HG03571 (cell line): Measurements from ENCODE around the gene TMIGD3.

Source experiments
- ATAC-seq: cut with Tn5 transposase; IDR thresholded peaks from one replicate; pipeline ENCODE4 v1.9.1; 2021; ENCODE audit not compliant: unreplicated experiment

TMIGD3 gene

DNA sequence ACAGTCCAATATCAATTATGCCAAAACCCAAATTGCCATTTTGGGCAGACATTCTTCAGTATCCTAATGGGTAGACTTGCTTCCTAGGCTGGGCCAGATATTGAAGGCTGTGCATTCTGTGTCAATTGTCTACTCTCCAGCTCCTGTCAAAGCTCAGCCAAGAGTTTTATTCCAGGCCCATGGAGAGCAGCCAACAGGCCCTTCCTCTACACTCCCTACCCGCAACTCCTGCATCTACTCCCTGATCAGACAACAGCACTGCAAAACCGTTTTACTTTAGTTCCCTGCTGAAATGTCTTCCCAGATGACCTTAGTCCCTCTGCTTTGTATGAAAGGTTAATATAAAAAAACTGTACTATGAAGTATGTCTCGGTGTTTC is 6.6 kb upstream of the TMIGD3 start:
- ATAC-seq, result no peak

DNA sequence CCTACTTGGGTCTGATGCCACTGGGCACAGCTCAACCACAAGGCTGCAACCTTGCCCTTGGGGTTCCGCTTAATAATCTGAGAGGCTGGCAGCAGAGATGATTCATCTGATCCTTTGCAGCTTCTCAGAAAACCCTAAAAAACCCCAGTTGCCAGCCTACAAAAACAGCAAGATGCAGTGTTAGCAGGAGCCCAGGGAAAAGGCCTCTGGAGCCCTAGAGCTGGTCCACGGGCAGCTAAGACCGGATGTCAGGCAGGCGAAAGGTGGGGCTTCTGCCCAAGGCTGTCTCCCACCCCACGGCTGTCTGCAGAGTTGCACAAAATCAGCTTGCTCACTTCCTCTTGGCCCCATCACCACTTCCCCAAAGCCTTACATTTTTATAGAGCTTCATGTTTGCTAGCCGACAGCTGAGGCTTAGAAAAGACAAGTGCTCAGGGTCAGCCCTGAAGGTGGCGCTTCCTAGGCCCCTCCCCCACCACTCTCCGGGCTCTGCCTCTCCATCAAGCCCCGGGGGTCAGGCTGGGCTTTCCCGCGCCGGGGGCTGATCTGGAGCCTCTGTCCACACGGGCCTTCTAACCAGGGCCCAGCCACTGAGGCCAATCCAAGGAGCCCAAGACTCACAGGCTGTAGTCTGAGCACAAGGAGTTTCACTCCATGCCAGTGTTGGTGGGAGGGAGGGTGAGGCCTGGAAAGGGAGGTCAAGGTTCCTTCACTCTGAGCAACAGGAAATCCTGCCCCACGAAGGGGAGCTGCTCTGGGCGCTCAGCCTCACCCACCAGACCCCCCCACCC is 4.2 kb upstream of the TMIGD3 start:
- ATAC-seq, result peak; percentile 42

DNA sequence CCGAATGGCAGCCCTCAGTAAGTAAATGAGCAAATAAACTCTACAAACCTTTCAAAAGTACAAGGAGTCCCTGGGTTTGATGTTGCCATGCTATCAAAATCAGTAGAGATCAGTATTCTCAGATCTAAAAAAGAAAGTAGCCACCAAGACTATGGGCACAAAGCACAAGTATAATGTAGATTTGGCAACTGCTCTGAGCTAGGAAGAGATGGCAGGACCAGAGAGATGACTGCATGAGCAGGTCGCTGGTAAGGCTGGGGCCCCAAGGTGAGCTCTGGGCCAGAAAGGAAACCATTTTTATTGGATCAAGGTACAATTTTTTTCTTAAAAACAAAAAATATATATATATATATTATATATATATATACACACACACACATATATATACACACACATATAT is 3.1 kb upstream of the TMIGD3 start:
- ATAC-seq, result no peak

DNA sequence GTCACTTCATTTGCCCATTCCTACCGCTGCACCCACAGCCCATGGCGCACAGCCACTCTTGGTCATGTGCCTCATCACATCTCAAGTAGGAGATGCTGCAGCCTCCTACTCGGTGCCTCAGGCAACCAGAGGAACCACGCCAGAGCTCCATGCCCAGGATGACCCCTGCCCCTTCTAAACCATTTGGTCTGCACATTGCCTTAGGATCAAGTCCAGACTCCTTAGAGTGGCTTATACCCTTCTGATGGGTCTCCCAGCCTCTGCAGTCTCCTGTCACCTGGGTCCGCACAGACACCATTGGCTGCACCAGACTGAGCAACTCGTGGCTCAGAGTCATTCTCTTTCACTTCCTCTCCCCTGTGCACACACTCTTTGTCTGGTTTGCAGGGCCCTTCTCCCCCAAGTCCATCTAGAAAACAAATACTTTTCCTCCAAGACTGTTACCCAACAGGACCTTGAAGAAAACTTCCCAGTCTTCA is 2.2 kb upstream of the TMIGD3 start:
- ATAC-seq, result peak; percentile 43

DNA sequence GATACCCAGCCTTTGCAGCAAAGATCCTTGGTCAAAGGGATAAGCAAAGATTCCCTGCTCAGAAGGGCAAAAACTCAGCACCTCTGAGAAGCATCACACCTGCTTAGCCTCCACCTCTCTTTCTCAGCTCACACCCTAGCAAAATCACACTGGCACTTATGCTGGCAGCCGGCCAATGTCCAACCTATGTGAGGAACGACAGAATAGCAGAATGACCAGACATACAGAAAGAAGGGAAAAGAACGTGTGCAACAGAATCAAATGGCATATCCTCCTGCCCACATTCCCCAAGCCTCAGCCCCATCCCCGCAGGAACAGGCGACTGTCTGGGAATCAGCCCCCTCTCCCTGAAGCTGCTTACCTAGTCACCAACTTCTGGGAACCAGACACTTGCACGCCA is 664 bp upstream of the TMIGD3 start:
- ATAC-seq, result no peak

DNA sequence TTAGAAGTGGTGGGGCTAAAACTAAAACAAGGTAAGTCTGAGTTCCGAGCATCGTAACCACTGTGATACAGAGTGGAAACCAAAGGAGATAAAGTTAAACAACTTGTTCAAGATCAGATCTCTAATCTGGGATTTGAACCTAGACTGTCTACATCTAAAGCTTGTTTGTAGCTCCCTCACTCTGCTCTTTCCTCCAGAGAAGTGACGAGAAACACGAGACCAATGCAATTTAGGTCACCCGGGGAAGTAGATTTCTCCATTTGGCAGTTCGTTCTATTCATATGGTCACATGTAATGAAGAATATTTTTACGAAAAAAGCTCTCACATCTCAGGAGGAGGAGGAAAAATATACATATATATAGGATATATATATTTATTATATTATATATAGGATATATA is 1.8 kb downstream of the TMIGD3 start:
- ATAC-seq, result no peak

DNA sequence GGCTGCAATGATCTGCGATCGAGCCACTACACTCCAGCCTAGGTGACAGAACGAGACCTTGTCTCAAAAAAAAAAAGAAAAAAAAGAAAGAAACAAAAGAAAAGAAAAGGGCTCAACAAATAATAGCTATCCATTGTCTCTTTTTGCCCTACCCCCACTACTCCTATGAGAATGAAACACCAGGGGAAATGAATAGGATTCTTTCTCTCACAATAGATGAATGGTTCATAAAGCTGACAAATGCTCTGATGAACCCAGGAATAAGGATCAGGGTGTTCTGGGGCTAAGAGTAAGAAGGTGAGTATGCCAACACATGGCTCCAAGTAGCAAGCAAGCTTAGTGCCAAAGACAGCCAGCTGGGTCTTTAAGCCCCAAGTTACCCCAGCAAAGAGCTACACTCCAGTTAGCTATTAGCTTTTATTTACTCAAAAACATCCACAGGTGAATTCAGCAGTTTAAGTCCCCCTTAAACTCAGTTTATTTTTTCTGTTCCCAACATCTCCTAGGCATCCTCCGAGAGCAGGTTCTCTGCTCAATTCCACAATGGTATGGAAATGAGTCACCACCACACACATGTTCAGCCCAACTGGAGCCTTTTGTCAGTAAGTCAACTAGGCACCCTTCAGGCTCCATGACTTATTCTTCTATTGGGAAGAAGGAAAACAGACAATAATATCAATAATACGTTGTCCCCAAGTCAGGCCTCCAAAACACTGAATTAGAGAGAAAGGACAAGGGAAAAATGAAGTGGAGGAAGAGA is 4.2 kb downstream of the TMIGD3 start:
- no peak for ATAC-seq

DNA sequence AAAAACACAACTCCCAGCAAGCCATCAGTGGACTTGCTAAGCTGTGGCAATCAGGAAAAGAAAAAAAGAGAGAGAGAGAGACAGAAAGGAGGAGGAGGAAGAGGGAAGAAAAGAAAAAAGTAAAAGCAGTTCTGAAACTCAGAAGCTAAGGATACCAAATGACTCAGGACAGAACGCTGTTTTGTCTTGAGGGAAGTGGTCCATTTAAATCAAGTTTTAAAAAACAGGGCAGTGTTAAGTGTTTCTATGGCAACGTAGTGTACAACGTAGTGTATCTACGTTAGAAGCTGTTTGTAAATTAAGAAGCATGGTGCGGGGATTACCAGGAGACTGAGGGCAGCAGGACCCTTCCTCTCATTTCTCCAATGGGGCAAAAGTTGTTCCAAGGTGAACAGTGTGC is 5.8 kb downstream of the TMIGD3 start:
- no peak for ATAC-seq

DNA sequence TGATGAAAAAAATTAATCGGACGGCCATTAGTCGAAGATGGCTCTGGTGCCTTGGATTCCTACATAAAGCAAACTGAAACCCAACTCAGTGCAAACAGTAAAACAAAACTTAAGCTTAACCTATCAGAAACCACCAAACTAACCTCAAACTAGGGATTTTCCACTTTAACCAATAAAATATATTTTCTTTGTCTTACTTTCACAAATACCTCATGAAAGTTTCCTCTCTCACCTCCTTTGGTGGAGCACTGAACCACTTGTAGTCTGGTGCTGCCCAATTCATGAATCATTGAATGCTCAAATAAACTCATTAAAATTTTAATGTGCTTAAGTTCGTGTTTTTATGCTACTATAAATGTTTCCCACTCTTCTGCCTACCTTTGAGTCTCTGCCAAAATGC is 7.0 kb downstream of the TMIGD3 start:
- ATAC-seq, result no peak

DNA sequence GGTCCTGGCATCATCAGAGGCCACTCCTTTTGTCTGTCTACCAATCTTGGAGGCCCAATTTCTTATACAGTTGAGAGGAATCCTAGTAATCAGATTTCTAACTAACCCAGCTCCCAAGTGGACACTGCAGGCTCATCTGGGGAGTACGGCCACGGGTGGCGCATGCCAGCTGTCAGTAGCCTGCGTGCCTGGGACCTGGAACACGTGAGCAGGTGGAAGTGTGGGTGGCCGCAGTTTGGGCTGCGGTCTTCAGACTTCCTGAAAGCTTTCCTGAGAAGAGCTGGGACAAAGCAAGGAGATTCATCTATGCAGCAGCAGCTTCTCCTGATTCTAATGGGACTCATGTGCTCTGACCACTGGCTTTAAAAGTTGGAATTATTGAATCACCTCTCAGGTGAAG is 12.4 kb downstream of the TMIGD3 start:
- ATAC-seq, result no peak

DNA sequence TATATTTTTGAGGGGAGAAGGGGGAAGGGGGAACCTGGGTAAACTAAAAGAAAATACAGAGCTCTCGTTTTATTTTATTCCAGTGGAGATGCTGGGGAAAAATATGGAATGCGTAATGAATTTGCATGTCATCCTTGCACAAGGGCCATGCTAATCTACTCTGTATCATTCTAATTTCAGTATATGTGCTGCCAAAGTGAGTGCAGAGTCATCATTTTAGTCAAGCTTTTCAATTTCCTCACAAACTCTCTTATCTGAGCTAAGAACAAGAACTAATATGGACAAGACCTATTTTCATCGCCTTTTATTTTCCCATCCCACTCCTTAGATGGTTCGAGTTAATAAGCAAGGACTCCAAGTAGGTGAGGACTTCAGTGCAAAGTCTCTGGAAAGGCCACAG is 13.2 kb downstream of the TMIGD3 start:
- no peak for ATAC-seq

DNA sequence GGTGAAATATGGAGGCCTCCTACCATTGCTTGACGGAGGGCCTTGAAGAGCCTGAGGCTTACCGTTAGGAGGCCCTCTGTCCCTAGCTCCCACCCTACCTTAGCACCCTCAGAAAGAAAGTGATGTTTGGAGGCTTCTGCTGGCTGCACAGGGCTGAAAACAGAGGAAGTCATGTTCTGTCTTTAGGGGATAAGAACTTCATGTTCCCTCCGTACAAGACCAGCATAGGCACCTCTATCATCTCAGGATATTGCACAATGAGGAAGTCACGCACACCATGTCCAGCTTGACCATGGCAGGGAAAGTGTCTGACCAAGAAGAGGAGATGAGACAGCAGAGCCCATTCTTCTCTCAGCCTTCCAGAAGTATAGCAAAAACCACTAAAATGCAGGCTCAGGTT is 13.8 kb downstream of the TMIGD3 start:
- no peak for ATAC-seq

DNA sequence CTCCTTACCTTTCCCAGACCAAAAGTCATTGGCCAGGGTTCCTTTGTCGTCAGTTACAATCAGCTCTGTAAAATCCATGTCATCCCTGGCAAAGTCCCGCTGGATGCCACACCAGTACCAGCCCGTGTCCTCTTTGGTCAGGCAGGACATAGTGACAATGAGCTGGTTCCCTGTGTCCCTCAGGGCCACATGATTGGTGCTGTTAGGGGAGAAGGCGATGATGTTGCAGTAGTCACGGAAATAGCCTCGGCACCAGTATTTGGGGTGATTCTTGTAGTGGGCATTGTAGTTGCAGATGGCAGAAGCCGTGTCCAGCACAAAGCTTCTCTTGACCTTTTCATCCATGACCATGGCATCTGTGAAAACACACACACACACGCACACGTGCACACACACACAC is 14.8 kb downstream of the TMIGD3 start:
- ATAC-seq, result no peak

DNA sequence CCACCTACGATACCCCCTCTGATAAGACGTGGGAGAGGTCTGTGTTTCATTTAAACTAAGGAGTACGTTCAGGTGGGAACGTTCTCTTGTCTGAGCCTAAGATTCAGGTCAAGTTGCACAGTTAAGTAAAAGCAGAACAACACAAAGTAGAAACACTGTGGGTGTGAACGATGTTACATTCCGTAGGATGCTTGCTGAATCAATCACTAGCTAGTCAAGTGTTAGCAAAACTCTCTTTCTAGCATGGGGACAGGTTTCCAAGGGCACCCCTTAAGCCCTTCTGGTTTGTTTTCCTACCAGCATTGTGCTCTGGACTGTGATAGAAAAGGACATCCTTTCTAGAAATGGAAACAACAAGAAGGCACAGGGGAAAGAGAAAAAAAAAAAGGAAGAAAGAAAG is 16.3 kb downstream of the TMIGD3 start:
- no peak for ATAC-seq

DNA sequence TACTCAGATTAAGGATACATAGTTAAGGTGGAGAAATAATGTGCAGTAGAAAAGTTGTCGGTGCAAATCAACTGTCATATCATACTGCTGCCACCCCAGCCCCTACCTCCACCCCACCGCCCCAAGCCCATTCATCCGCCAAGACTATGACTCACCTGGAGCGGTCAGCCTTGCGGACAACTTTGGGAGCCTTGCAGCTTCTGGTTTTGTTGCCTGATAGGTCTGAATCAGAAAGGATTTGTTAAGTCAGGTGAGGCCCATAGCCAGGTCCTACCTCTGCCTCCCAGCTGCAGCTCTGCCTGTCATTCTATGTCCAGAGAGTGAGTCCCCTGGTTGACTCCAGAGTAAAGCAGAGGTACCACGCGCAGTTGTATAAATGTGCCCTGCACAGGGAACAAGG is 17.0 kb downstream of the TMIGD3 start:
- ATAC-seq, result no peak

DNA sequence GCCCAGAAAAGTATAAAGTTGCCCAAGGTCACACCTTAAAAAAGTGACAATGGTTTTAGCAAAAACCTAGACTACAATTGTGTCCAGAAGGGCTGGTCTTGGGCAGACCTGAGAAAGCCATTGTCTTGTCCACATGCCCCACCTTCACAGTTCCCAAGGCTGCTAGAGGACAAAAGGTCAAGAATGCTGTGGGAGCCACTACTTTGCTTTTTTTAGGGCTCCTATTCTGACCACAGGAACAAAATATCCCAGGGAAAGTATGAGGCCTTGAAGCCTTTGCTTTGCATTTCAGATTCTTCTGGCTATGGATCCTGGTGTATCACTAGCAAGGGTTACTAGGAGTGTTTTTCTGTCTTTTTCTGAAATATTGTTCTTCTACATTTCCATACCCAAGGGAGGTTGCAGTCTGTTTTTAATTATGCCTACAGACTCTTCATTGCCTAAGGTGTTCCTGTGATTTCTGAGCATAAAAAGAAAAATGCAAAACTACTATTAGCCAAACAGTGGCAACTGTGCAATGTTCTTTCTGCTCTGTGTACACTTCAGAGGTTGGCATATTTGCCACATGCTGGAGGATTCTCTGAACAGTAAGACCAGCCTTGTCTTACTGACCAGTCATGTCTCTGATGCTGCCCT is 18.9 kb downstream of the TMIGD3 start:
- no peak for ATAC-seq

DNA sequence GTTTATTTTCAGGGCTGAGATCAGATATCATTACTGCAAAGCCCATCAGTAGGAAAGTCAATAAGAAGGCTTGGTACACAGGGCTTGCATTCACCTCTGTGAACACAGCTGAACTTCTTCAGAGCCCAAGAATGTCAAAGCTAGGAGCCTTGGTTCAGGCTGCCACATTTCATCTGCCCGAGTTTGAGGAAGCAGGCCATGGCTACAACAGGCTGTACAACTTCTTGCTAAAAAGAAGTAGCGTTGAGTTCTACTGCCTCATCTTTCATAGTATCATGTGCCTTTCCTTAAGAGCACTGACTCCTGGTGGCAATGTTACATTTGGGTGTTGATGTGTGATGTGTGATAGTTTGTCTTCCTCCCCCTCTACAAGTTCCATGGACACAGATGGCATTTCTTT is 19.6 kb downstream of the TMIGD3 start:
- no peak for ATAC-seq

DNA sequence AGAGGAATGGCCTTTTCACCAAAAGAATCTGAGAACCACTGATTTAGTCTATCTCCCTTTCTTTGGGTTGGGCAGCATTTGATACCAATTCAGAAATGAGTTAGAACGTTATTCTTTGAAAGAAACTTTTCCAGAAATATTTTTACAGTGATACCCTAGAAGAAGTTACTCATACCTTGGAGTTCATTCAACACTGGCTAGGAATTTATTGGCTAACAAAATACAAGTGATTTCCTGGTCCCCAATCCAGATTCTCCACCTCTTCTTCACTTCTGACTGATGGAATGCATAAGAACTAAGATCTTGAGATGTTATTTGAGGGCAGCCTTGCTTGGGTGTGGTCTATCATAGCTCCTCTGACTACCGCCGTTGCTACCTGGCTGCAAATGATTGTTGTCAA is 20.3 kb downstream of the TMIGD3 start:
- ATAC-seq, result no peak

DNA sequence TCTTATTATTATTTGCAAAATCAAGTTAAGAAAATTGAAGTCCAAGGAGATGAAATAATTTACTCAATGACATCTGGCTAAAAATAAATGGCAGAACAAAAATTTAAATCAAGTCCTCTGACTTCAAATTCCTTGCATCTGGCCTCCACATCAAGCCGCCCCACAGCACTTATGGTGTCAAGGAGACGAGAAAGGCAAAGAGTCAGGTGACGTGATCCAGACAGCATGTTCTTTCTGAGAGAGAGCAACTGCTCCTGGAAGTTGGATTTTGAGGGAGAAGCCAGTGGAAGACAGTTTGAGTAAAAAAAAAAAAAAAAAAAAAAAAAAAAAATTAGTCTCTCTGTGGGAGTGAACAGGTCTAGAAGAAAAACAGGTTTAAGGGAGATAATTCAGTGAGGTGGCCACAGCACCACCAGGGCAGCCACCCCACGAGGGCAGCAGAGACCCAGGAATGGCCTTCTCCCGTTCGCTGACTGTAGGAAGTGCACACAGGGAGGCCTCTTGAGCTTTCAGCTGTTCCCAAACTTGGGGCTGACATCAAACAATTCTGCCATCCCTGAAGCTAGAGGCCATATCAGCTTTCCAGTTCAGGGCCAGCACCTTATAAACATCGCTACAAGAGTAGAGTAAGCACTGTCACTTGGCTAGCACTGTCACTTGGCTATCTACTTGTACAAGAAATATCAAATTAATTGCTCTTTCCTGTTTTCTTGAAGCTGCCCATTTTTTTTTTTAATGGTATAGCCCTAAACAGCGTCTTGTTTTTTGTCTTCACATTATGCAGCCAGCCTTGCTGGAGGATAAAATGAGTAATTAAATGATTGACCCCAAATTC is 21.8 kb downstream of the TMIGD3 start:
- no peak for ATAC-seq

DNA sequence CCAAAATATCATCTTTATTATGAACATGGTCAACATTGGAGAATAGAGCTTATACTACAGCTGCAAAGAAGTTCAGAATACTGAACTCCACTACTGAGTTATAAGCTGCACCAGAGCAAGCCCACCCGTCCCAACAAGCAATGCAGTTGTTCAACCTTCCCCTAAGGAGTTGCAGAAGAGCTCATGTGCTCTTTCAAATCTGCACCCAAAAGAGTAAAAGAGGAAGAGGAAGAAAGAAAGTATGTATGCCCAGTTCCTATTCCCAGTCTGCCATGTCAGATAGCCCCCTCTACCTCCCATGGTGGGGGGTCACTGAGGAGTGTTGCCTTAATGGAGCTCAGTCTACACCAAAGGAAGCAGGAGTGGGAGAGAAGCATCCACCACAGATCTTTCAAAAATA is 22.8 kb downstream of the TMIGD3 start:
- ATAC-seq, result no peak

DNA sequence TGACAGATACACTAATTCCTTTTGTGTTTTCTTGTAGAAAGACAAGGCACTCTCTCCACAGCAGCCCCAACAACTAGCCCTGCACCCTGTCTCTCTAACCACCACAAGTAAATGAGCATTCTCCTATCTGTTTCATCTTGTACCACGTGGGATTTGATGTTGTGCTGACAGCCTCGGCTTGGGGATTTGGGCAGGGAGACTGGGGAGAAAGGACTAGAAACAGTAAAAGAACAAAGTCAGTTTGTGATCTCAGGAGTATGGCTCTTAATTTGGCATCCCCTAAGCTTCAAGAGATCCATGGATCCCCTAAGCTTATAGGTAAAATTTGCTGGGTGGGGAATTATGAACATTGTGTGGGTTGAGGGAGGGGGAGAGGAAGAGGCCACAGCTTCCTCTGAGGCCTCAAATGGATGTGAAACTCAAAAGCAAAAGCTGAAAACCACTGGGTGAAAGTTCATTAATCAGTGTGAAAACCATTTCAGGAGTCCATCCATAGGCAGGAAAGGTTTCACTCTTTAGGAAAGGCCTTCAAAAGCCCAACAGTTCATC is 26.6 kb downstream of the TMIGD3 start:
- ATAC-seq, result peak; percentile 70
